ENCODE results near the gene TBC1D9.

Gene TBC1D9

GRCh38 chr4:140644470-140645185 is 111.6 kb downstream of the TBC1D9 start:
- no peak for DNase-seq

- DNase-seq = no peak
Measured at GRCh38 chr4:140643571-140644055, 112.6 kb downstream of the TBC1D9 start.

GRCh38 chr4:140642674-140643437 is 113.3 kb downstream of the TBC1D9 start:
- DNase-seq = no peak

- DNase-seq = no peak
Measured at GRCh38 chr4:140641789-140642439, 114.3 kb downstream of the TBC1D9 start.

- no peak for DNase-seq
Measured at GRCh38 chr4:140641105-140641555, 115.1 kb downstream of the TBC1D9 start.

GRCh38 chr4:140640150-140640748 is 115.9 kb downstream of the TBC1D9 start:
- DNase-seq = no peak

- no peak for DNase-seq
Measured at GRCh38 chr4:140639066-140639465, 117.1 kb downstream of the TBC1D9 start.

- DNase-seq = no peak
Measured at GRCh38 chr4:140637836-140638235, 118.3 kb downstream of the TBC1D9 start.

GRCh38 chr4:140635606-140636005 is 120.6 kb downstream of the TBC1D9 start:
- no peak for DNase-seq

- DNase-seq = no peak
Measured at GRCh38 chr4:140633951-140634350, 122.2 kb downstream of the TBC1D9 start.

- DNase-seq = no peak
Measured at GRCh38 chr4:140633124-140633523, 123.1 kb downstream of the TBC1D9 start.

GRCh38 chr4:140630246-140630645 is 125.9 kb downstream of the TBC1D9 start:
- DNase-seq = no peak

- no peak for DNase-seq
Measured at GRCh38 chr4:140628016-140628415, 128.2 kb downstream of the TBC1D9 start.

- DNase-seq = no peak
Measured at GRCh38 chr4:140626661-140627376, 129.4 kb downstream of the TBC1D9 start.

GRCh38 chr4:140622333-140622958 is 133.7 kb downstream of the TBC1D9 start:
- no peak for DNase-seq

- DNase-seq = no peak
Measured at GRCh38 chr4:140621161-140621560, 135.0 kb downstream of the TBC1D9 start.

- no peak for DNase-seq
Measured at GRCh38 chr4:140617499-140618248, 138.5 kb downstream of the TBC1D9 start.

- DNase-seq = no peak
Measured at GRCh38 chr4:140615451-140615850, 140.7 kb downstream of the TBC1D9 start.

GRCh38 chr4:140612357-140612756 is 143.8 kb downstream of the TBC1D9 start:
- DNase-seq = no peak

- DNase-seq = no peak
Measured at GRCh38 chr4:140611854-140612253, 144.3 kb downstream of the TBC1D9 start.

All from activated CD4-positive, alpha-beta T cell treated with anti-CD3 and anti-CD28 coated beads for 1 hour (primary cell).